GM21717 (cell line): ENCODE data around the gene TNS1.

Experiments
- ATAC-seq: cut with Tn5 transposase; IDR thresholded peaks from one replicate; pipeline ENCODE4 v1.9.1; 2021; ENCODE audit warnings: mild to moderate bottlenecking, moderate library complexity; ENCODE audit not compliant: unreplicated experiment

The TNS1 gene

DNA sequence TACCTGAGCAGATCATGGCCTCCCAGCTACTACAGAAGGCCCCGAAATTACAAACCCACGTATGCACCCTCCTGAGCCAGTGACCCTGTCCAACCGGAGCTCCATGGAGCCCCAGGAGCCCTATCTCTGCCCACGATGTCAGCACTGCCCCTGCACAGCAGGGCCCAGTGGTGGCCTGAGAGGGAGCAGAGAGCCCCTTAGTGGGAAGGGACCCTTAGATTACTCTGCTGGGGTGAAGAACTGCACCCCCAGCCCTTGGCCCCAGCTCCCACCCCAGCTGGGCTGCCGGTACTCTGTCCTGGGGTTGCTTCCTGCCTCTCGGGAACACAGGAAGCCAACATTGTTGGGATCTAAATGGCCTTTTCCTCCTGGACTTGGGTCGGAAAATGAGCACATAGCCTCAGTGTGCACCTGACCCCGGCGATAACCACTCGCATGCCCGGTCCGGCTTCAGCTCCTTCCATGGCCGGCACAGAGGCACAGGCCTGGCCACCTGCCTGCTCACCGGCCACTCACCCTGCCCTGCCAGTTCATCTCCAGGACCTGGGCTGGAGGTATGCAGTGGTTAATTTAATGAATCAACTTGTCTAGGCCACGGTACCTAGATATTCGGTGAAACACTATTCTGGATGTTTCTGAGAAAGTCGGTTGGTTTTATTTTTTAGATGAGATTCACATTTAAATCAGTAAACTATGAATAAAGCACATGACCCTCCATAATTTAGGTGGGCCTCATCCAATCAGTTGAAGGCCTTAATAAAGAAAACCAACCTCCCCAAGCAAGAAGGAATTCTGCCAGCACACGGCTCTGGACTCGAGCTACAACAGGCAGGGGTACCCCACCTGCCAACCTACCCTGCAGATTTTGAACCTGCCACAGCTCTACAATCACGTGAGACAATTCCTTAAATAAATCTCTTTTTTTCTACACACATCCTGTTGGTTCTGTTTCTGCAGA is 19.2 kb downstream of the TNS1 start:
- ATAC-seq = no peak

DNA sequence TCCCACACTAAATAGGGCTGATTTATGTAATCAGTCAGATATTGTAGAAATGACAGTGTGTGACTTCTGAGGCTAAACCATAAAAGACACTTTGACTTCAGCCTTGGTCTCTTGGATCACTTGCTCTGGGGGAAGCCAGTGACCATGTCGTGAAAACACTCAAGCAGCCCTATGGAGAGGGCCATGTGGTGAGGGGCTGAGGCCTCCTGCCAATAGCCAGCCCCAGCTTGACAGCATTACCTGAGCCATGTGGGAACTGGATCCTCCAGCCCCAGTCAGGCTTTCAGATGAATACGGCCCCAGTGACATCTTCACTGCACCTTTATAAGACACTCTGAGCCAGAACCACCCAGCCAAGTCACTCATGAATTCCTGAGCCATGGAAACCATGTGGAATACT is 20.8 kb downstream of the TNS1 start:
- no peak for ATAC-seq

DNA sequence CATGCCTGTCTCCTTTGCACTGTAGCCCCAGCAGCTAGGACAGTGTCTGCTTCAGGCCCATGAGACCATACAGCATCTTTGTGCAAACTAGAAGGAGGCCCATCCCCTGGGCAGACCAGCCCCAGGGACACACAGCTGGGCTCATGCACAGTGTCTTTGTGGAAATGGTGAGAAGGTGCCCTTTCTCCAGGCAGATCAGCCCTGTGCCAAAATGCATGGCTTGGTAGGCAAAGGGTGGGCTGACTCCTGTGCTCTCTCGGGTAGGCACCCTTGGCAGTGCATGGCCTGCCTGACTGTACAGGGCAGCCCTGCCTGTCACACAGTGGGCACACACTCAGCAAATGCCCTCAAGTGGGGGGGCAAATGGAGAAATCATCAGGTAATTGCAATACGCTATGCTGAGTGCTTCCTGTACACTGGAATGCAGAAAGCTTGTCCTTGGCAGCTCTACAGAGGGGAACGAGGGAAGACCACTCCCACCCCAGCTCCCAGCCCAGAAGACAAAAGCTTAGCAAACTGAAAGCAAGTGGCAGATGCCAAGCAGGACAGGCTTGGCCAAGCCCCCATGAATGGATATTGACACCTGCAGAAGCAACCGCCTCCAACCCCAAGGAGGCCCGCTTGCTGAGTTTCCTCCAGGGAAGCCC is 21.6 kb downstream of the TNS1 start:
- no peak for ATAC-seq

DNA sequence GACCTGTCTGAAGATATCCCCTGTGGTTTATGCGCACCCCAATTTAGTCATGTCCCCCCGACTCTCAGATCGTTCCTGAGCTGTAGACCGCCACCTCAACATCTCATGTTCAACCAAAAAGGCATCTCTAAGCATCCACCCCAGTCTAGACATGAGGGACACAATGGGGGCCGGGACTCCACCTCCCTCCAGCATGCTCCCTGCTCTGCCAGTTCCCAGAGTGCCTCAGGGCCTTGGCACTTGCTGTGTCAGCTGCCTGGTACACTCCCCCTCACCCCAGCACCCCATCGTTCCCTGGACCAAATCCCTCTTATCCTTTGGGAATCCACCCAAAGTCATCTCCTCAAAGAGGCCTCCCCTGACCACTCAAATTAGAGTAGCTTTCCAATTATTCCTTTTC is 22.2 kb downstream of the TNS1 start:
- no peak for ATAC-seq

DNA sequence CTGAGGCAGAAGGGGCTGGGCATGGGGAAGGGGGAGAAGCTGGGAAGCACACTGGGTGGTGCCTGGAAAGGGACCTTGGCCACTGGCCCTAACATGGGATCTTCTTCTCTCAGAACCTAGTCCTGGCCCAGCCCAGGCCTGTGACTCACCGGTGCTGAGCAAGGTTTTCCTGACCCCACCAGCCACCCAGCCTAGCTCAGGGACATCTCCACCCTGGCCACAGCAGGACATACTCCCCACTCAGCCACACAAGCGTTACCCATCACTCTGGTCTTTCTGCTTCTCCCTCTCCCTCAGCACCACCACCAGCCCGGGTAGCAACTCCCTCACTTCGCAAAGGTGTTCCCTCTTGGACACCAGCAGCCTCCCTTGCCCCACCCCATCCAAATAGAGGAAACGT is 22.8 kb downstream of the TNS1 start:
- no peak for ATAC-seq

DNA sequence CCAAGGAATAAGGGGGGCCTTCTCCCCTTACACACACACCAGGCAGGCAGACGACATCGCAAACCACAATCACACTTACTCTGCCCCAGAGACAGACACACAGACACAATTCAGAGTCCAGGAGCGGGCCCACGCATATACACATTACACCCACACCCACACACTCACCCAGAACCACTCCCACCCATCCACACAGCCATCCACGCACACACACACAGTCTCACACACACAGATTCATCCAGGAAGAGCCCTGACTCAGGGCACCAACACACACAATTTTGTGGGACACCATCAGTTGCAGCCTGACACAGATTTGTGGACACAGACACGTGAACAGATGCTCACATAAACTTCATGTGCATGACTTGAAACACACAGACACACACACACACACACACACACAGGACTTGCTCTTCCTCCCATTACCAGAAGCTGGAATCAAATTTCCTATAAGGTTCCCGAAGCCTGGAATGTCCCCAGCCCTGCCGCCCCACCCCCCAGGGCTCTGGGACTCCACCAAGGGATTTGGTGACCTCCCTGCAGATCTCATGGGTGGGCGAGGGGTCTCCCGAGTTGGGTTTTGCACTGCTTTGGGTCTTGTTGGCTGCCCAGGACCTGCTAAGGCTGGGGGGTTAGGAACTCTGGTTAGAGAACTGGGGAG is 23.5 kb downstream of the TNS1 start:
- ATAC-seq = no peak

DNA sequence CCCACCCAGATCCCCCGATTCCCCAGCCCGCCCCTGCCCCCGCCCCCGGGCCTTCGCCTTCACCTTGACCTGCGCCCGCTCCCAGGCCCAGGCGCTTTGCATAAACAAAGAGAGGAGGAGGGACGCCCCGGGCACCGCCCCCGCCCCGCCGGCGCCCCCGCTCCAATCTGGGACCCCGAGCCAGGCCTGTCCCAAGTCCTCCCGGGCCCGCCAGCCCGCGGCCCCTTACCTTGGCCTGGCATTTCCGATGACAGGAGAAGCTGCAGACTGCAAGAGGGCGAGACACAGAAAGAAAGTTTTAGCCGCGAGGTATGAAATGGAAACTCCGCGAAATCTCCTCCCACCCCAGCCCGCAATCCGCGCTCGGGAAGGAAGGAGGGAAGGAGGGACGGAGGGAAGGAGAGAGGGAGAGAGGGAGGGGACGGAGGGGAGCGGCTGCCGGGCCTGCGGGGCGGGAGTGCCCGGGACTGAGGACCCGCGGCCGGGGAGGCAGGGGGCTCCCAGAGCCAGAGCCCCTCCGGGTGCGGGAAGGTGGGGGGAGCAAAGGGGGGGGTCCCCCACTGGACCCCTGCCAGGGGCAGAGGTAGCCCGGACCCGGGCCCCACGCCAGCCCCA is 24.2 kb downstream of the TNS1 start:
- ATAC-seq = no peak

DNA sequence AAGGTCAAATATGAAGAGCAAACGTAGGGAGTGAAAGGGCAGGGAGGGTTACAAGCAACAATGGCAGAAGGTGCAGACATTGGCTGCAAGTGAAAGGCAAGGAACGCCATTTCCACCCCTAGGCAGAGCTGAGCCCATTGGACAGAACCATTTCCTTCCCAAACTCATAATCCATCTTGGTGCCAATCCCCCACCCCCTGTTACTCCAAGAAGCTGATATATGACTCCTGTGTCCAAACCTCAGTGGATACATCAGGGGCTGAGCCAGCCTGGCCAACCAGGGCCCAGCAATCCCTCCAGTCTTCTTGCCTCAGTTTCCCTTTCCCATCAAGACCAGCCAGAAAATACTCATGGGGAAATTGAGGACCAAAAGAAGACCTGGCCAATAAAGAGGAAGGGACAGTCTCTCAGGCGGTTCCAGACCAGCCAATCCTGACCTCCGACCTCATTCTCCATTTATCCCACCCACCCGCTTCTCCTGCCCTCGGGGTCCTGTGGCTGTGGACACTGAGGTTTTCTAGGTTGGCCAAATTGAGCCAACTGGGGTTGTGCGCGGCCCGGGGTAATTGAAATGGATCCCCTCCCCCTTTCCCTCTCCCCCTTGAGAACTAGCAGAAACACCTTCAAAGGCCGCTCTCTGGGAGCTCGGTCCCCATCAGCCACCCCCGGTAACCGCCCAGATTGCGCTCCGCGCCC is 24.8 kb downstream of the TNS1 start:
- ATAC-seq = no peak

DNA sequence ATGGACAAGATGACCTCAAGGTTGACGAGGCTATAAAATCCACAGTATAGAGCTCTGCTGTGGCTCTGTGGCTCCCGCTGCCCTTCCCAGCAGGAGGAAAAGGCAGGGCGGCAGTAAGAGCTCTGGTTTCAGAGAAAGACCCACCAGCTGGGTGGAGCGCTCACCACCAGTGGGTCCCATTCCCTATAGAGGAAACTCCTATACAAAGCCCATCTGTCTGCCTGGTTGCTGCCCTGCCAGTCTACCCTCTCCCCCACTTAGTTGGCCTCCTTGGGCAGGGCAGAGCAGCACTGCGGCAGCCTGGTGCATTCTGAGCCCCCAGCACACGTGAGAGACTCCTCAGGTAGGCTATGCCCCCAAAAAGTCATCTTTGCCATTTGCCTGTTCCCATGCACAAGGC is 26.5 kb downstream of the TNS1 start:
- ATAC-seq = no peak

DNA sequence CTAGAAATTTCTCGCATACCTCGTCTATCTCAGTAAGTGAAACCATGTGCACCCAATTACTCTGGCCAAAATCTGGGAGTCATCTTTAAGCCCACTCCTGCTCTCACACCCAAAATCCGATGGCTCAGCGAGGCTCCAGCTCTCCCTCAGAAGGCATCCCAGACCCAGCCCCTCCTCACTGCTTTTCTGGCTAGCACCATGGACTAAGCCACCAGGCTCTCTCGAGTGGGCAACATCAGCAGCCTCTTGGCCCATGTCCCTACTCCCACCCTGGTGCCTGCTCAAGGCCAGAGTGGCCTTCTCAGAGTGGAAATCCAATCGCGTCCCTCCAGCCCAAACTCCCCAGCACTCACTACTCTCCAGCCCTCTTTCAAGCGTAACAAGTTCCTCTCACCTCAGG is 27.2 kb downstream of the TNS1 start:
- no peak for ATAC-seq

DNA sequence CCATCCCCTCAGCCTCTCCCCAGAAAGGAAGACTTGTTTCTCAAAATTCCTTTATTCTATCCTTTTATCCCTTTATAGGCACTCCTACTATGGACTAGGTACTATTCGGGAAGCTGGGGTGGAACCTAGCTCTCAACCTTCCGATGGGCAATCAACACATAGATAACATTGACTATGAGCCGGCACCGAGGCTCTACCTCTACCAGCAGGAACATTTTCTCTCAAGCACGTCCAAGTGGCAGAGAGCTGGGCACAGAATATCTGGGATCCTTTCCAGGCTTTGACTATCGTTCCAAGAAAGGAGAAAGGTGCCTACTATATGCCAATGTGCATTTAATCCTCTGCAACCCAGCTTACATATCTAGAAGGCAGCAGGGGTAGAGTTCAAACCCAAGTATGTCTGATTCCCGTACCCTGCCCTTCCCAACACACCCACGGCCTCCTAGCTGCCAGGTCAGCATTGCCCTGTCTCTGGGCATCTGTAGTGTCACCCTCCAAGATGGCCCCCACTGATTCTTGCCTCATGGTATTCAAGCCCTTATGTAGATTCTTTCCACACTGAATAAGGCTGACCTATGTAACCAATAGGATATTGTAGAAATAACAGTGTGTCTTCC is 28.3 kb downstream of the TNS1 start:
- no peak for ATAC-seq

DNA sequence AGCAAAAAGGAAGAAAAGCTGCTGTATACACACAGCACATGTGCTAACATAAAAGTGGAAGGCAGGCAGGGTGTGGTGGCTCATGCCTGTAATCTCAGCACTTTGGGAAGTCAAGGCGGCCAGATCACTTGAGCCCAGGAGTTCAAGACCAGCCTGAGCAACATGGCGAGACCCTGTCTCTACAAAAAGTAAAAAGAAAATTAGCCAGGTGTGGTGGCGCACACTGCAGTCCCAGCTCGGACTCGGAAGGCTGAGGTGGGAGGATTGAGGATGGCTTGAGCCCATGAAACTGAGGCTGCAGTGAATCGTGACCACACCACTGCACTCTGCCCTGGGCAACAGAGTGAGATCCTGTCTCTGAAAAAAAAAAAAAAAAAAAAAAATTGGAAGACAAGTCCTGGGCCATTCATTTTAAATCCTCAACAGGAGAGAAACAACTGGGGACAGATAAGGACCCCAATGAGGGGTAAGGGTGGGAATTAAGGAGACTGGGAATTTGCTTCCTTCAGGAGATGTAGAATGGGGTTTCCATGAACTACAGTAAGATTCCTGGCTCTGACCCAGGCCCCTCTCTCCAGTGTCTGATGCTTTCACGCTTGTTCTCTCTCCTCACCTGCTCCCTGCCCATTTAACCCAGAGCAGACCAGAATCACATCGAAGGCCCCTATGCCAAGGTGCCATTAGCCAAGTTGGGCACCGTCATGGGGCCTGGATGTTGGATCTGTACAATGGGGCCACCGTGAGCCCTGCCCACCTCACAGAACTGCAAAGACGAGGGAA is 29.6 kb downstream of the TNS1 start:
- no peak for ATAC-seq

DNA sequence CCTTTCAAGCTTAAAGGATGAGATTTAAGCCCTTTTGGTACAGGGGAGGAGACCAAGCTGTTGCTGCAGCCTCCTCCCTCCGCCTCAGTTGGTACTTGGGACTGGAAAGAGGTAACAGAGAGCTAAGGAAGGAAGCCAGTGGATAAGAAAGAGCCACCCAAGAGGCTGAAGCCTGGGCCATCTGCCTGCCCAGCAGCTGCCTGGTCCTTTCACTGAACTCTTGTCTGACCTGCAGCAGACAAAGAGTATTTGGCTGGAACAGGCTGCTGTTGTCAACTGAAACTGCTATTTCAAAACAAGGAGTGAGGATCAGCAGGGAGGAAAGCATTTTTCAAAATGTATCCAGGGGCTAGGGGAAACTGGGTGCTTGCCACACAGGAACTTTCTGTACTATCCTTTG is 30.3 kb downstream of the TNS1 start:
- ATAC-seq = no peak

DNA sequence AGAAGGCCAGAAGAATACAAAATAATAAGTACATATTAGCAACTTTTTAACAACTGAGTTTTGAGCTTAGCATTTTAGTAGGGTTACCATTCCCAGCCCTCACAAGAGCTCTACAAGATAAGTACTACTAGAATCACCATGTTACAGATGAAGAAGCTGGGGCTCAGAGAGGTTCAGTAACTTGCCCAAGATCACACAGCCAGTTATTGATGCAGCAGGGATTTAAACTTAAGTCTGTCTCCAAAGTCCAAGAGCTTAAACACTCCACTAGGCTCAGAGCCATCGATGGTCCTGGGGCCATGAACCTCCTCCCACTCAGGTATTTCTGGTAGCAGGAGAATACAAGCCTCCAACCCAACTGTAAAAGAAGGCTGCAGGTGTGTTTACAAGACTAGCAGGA is 30.8 kb downstream of the TNS1 start:
- ATAC-seq = no peak

DNA sequence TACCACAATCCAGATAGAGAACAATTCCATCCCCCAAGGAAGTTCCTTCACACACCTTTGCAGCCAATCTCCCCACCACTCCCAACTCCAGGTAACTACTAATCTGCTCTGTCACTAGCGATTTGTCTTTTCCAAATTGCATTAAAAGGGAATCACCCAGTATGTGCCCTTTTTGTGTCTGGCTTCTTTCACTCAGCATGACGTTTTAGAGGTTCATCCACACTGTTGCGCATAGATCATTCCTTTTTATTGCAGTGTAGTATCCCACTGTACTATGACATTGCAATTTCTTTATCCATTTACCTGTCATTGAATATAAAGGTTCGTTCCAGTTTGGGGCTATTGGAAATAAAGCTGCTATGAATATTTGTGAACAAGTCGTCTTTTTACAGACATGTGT is 31.6 kb downstream of the TNS1 start:
- ATAC-seq = no peak

DNA sequence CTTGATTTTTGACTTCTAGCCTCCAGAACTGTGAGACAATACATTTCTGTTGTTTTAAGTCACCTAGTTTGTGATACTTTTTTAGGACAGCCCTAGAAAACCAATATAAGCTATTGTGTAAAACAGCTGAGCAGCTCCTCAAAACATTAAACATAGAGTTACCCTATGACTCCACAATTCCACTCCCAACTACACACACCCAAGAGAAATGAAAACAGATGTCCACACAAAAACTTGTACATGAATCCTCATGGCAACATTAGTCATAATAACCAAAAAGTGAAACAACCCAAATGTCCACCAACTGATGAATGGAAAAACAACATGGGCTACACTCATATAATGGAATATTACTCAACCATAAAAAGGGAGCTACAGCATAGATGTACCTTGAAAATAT is 32.6 kb downstream of the TNS1 start:
- ATAC-seq = no peak

DNA sequence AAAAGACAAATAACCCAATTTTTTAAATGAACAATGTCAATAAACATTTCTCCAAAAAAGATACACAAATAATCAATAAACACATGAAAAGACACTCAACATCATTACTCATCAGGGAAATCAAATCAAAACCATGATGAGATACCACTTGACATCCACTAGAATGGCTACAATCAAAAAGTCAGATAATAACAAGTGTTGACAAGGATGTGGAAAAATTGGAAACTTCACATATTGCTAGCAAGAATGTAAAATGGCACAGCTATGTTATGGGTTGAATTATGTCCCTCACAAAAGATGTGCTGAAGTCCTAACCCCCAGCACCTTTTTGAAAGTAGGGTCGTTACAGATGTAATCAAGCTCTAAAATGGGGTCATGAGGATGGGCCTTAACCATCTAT is 33.2 kb downstream of the TNS1 start:
- ATAC-seq = no peak

DNA sequence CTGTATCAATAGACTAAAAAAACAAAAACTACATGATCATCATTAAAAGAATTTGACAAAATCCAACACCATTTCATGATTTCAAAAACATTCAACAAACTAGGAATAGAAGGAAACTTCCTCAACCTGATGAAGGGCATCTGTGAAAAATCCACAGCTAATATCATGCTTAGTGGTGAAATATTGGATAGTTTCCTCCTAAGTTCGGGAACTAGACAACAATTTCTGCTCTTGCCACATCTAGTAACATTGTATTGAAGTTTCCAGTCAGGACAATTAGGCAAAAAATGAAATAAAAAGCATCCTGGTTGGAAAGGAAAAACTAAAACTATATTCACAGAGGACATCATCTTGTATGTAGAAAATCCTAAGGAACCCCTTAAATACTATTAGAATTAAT is 34.8 kb downstream of the TNS1 start:
- ATAC-seq = no peak

DNA sequence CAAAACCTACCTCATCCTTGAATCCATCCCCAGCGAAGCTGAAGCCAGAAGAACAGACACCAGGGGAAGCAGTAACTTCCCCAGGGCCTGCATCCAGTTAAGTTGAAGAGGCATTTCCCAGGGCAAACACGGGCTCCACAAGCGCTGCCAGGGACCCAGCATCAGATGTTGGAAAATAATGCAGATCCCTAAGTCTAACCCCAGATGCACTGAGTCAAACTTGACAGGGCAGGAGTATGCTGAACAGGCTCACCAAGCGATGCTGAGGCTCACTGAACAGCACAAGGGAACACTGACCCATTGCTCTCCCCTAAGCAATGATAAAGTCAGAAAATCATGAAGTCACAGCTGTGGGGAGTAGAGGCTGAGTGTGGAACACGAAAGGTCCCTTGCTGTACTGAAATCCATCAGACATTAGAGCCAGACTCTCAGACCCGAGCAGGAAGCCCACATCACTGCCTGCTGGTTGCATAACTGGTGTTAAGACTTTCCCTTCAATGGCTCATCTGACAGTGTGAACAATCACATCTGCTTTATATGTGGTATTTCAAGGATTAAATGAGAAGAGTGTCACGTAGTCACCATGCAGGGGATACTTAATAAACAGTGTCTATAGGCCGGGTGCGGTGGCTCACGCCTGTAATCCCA is 36.2 kb downstream of the TNS1 start:
- no peak for ATAC-seq
